Skeletal muscle tissue (tissue), 4 donors: ENCODE data around the gene PMPCA. TPM values are rescaled to one million over a fixed set of nuclear protein-coding genes. Genes with fewer than 3 reads are reported as not detected.

ENCODE experiments used
- H3K27ac ChIP-seq: one replicate; pipeline ENCODE4 v1.7.0; 2013; ENCODE audit warnings: mild to moderate bottlenecking, low read depth, low read length, inconsistent platforms
- H3K27me3 ChIP-seq, 3 donors: one replicate each; pipeline ENCODE4 v1.7.0; 2013; ENCODE audit warnings: low read length in 3 of 3; ENCODE audit not compliant: control insufficient read depth in 3 of 3, insufficient read depth in 3 of 3
- H3K36me3 ChIP-seq, 3 donors: one replicate each; pipeline ENCODE4 v1.7.0; 2013; ENCODE audit warnings: low read length in 3 of 3; ENCODE audit not compliant: control insufficient read depth in 3 of 3, insufficient read depth in 3 of 3
- H3K4me1 ChIP-seq, 3 donors: one replicate each; pipeline ENCODE4 v1.7.0; 2013; ENCODE audit warnings: low read length in 3 of 3, mild to moderate bottlenecking in 3 of 3; ENCODE audit not compliant: control insufficient read depth in 3 of 3, insufficient read depth in 3 of 3
- H3K4me3 ChIP-seq, 3 donors: one replicate each; pipeline ENCODE4 v1.7.0; 2013; ENCODE audit warnings: low read length in 3 of 3
- H3K9ac ChIP-seq, 3 donors: one replicate each; pipeline ENCODE4 v1.7.0; 2013; ENCODE audit warnings: low read length in 3 of 3, mild to moderate bottlenecking in 3 of 3, moderate library complexity in 2 of 3, low read depth in 1 of 3
- H3K9me3 ChIP-seq, 3 donors: one replicate each; pipeline ENCODE4 v1.7.0; 2013; ENCODE audit warnings: low read length in 3 of 3; ENCODE audit not compliant: control insufficient read depth in 3 of 3
- total RNA-seq: library from RNA; depleted of rRNA; stranded (reverse); fragments of >200 nt; gene quantifications from one replicate; pipeline ENCODE4 v1.2.3, GENCODE V29; 2014
- donor health status: Osteomylitis.

The PMPCA gene
- total RNA-seq, 1 donor from 2014 or later: 30.3 TPM

DNA sequence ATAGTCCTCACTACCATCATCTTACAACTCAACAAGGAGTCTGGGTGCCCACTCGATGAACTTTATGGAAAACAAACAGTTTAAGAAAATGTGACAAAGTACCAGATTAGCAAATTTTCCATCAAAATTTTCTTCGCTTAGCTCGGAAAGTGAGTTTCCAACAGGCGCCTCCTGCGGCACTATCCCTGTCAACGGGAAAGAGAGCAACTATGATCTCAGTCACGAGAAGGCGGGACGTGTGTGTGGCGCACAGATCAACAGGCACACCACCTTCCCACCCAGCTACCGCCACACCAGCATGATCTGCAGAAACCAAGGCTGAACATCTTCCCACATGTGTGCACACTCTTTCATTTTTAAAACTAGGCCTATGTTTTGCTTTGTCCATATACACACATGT, 42.9 kb downstream of the PMPCA start:
- Histone ChIP-seq H3K36me3 (peaks cover 68 to 80% (median 76%) of the 10 kb centered on the region in 3 donors), H3K27ac (no peak overlapping the region), H3K9me3 (no peaks in the 10 kb centered on the region), H3K27me3 (no peaks in the 10 kb centered on the region), H3K4me3 (no peak overlapping the region), H3K9ac (no peak overlapping the region), H3K4me1 (no peaks in the 10 kb centered on the region)

DNA sequence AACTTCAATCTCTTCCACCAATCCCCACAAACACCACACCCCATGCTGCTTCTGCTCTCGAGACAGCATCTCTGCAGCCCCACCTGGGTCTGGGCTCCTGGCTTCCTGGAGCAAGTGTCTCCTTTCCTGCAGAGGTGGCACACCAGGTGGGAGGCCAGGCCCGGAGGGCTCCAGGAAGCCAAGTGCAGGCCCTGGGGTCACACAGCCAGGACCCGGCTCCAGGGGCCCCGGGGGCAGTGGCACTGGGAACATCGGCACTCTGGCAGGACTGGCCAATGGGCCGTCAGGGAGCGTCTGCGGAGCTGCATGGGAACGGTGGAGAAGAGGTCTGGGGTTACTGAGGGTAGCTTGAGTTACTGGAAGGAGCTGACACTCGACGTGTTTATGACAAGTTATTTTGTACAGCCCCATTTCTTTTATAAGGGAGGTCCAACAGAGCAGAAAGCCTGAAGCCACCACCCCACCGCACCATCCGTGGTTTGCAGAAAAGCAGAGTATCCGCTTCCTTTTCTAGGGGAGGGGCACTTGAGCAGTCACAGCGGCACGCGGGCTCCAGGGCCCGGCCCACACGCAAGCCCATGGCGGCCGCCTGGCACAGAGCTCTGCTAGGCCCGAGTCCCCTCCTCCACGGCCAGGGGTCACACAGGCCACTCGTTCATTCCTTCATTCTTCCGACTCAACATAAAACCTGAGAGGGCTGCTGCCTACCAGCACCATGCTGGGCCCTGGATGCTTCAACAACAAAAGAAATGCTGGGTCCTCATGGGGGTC, 43.8 kb downstream of the PMPCA start:
- Histone ChIP-seq H3K36me3 (peaks cover 71 to 79% (median 76%) of the 10 kb centered on the region in 3 donors), H3K27me3 (no peaks in the 10 kb centered on the region), H3K9ac (no peak overlapping the region), H3K27ac (no peak overlapping the region), H3K4me1 (no peaks in the 10 kb centered on the region), H3K9me3 (no peaks in the 10 kb centered on the region), H3K4me3 (no peak overlapping the region)

DNA sequence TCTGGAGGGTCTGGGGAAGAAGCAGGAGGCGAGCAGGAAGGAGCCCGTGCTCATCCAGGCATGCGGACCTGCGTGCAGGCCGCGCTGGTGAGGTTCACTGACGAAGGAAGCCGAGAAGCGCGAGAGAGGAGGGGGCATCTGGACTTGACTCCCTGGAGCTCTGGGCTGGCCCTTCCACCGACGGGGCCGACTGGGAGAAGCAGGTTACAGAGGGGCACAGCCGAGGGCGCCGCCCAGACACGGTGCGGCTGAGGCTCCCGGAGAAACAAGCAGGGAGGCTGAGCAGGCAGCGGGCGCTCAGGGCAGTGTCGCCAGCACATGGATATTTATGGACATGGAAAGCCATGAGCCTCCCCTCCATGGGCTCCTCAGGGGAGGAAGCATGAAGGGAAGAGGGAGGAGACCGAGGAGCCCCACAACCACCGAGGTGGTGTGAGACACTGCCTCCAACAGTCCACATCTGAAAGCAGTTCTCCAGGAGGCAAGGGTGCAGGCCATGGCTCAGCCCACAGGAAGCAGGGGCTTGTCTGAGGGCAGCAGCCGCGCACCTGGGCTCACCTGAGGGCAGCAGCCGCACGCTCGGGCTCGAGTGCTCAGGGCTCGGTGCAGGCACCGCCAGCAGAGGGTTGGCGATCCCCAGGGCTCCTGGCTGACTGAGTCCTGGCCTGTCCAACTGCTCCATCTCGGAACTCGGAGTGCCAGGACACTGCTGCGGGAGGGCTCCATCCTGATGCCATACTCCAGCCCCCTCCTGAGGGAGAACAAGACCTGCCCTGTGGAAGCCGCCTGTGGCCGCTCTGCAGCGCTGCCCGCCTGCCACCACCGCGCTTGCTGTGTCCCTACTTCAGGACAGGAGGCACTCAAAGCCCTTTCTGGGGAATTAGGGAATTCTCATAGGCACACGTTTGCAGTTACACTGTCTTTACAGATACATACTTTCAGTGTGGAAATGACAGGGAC, 44.9 kb downstream of the PMPCA start:
- Histone ChIP-seq H3K36me3 (peaks cover 74 to 80% (median 78%) of the 10 kb centered on the region in 3 donors), H3K4me3 (no peak overlapping the region), H3K27me3 (no peaks in the 10 kb centered on the region), H3K4me1 (no peaks in the 10 kb centered on the region), H3K27ac (no peak overlapping the region), H3K9me3 (no peaks in the 10 kb centered on the region), H3K9ac (no peak overlapping the region)

DNA sequence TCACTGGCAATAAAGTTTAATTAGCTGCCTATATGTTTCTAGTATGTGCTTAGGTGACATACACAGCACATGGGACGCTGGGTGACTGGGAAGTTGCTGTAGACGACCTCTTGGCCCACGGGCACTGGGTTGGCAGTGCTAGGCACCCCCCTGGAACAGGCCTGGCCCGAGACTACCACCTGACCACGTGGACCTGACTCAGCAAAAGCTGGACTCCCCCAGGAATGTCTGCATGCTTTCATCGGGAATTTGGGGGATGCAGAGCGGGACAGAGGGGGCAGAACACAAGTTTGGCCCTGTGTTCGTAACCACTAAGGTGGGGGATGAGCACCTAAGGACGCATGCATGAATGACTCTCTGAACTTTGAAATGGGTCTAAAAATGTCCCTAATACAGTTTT, 45.8 kb downstream of the PMPCA start:
- peaks cover 71 to 77% (median 77%) of the 10 kb centered on the region in 3 donors for H3K36me3 ChIP-seq
- H3K9ac ChIP-seq: no peak overlapping the region
- no peaks in the 10 kb centered on the region for H3K4me1 ChIP-seq
- no peaks in the 10 kb centered on the region for H3K9me3 ChIP-seq
- H3K27ac ChIP-seq: no peak overlapping the region
- no peaks in the 10 kb centered on the region for H3K27me3 ChIP-seq
- H3K4me3 ChIP-seq: no peak overlapping the region

DNA sequence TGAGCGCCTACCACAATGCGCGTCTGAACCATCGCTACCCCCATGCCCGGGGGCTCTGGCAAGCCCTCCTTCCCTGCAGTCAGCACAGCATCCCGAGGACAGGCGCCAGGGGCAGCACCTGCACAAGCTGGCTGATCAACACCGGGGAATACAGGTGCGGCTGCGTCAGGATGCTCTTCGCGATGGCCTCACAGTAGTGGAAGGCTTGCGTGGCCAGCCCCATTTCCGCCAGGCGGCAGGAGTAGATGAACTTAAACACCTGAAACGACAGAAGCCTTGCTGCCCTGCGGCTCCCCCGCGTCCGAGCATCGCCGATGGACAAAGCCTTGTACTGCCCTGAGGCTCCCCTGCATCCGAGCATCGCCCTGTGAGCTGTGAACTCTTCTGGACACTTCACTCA, 46.9 kb downstream of the PMPCA start:
- H3K27me3 ChIP-seq: no peaks in the 10 kb centered on the region
- no peaks in the 10 kb centered on the region for H3K4me1 ChIP-seq
- no peak overlapping the region for H3K27ac ChIP-seq
- no peak overlapping the region for H3K9ac ChIP-seq
- H3K9me3 ChIP-seq: no peaks in the 10 kb centered on the region
- peaks cover 73 to 79% (median 75%) of the 10 kb centered on the region in 3 donors for H3K36me3 ChIP-seq
- no peak overlapping the region for H3K4me3 ChIP-seq

DNA sequence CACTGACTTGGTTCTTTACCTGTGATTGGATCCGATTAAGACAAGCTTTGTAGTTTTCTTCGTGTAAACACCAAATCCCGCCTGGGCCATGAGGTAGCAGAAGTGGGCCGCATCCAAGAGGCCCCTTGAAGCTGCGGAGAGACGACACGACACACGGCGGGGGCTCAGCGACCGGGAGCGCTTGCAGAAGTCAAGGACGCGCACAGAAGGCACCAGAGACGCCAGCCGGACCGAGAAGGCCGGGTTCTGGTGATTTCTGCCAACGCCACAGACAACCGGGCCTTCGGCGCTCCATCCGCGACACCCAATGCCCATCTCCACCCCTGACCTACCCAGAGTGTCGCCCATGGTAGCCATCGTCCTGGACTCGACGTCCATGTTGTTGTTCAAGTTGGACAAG, 49.0 kb downstream of the PMPCA start:
- H3K27ac ChIP-seq: no peak overlapping the region
- no peaks in the 10 kb centered on the region for H3K27me3 ChIP-seq
- no peak overlapping the region for H3K9ac ChIP-seq
- no peaks in the 10 kb centered on the region for H3K9me3 ChIP-seq
- no peak overlapping the region for H3K4me3 ChIP-seq
- peaks cover 80 to 88% (median 83%) of the 10 kb centered on the region in 3 donors for H3K36me3 ChIP-seq
- H3K4me1 ChIP-seq: no peaks in the 10 kb centered on the region

DNA sequence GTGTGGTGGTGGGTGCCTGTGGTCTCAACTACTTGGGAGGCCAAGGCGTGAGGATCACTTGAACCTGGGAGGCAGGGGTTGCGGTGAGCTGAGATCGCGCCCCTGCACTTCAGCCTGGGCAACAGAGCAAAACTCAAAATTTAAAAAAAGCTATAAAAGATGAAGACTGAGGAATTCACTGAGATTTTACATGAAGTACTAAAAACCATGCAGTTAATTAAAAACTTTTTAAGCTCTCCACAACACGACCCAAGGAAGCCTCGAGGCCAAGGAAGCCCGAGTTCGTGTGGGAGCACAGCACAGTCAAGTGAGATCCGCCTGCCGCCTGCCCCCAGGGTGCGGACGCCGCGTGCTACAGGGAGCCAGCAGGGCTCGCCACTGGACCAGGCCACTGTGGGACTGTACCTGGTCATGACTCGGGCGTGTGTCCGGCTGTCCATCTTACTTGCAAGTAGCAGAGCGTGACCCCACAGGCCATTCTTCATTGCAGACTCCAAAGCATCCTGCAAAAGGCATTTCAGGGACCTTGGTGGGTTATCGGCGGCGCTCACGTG, 50.4 kb downstream of the PMPCA start:
- no peak overlapping the region for H3K4me3 ChIP-seq
- H3K36me3 ChIP-seq: peaks cover 77 to 88% (median 82%) of the 10 kb centered on the region in 3 donors

DNA sequence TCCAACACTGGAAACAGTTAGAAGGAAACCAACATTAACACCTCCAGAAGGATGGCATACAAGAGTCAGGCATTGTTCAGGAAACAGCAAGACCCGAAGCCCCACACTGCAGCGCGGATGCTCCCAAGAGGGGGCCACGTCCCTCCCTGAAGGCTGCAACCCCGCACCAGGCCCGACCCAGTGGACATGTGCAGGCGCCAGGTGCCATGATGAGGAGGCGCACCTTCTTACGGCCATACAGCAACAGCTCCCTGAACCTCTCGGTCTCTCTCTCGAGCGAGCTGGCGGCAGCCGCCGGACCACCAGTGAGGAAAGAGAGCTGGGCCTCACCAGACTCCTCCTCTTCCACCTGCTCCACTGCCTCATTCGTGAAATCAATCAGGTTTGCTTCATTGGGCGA, 52.2 kb downstream of the PMPCA start:
- Histone ChIP-seq H3K9me3 (no peaks in the 10 kb centered on the region), H3K4me3 (no peak overlapping the region), H3K4me1 (no peaks in the 10 kb centered on the region), H3K36me3 (peaks cover 74 to 88% (median 81%) of the 10 kb centered on the region in 3 donors), H3K9ac (no peak overlapping the region), H3K27ac (no peak overlapping the region), H3K27me3 (no peaks in the 10 kb centered on the region)

More for the DNA sequence above, 50.4 kb downstream of the PMPCA start:
- H3K9ac ChIP-seq: no peak overlapping the region
- H3K9me3 ChIP-seq: no peaks in the 10 kb centered on the region
- no peak overlapping the region for H3K27ac ChIP-seq
- no peaks in the 10 kb centered on the region for H3K4me1 ChIP-seq
- H3K27me3 ChIP-seq: no peaks in the 10 kb centered on the region

DNA sequence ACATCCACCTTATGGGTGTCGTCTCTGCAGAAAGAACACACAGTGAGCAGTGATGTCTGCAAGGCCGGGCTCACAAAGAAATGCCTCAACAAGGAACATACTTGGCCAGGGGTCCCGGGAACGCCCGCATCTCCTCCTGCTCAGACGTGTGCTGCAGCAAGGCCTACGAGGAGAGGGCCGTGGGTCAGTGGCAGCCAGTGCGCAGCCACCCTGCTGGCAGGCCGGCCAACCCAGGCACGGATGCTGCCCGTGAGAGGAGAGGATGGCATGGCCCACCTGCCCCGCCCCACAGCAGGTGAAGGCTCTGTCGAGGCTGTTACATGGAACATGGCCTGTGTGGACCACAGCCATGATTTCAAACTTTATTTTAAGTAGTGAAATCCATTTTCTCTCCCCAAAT, 53.1 kb downstream of the PMPCA start:
- Histone ChIP-seq H3K4me3 (no peak overlapping the region), H3K27ac (no peak overlapping the region), H3K9me3 (no peaks in the 10 kb centered on the region), H3K36me3 (peaks cover 78 to 89% (median 84%) of the 10 kb centered on the region in 3 donors), H3K4me1 (no peaks in the 10 kb centered on the region), H3K27me3 (no peaks in the 10 kb centered on the region), H3K9ac (no peak overlapping the region)
